ENCODE measurements around the gene HOPX. TPM values are rescaled to one million over a fixed set of nuclear protein-coding genes. Genes with fewer than 3 reads are reported as not detected.

The HOPX gene
- total RNA-seq, 1 experiment from 2014 or later = not detected

DNA sequence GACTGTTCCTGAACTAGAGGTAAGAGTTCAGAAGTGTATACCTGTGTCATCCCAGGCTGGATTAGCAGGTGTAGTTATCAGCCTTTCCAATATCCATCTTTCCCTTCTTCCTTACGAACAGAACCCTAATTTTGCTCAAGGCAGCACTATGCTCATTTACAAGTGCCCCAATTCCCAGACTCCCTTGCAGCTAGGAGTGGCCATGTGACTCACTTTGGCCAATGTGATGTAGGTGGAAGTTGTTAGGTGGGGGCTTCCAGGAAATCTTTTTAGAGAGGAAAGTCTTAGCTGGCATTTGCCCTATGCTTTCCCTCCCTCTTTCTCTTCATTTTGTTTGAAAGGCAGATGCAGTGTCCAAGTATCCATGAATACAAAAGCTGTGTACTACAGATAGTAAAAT, 34.8 kb downstream of the HOPX start:
- no peak overlapping the region for H2AK5ac ChIP-seq (ENCODE audit: insufficient read length, low read length)
- H3K4ac ChIP-seq (ENCODE audit: low read depth, low read length) = no peak overlapping the region
- no peak overlapping the region for H3K23ac ChIP-seq (ENCODE audit: insufficient read length, low read depth, low read length)
- peaks cover 0 to 7% (median 3%) of the 10 kb centered on the region in 3 experiments; a peak in 4 of 7 replicates for H3K36me3 Mint-ChIP-seq (ENCODE audit: insufficient read depth in 1 of 3, low read depth in 3 of 3)
- H3K23me2 ChIP-seq (ENCODE audit: insufficient read length, low read depth, low read length, poor library complexity, severe bottlenecking) = no peaks in the 10 kb centered on the region
- no peak overlapping the region for H2BK12ac ChIP-seq (ENCODE audit: insufficient read length, low read depth, low read length)
- H4K5ac ChIP-seq (ENCODE audit: insufficient read length, low read depth, low read length) = no peak overlapping the region
- H3K79me2 ChIP-seq (ENCODE audit: insufficient read depth, low read length) = no peaks in the 10 kb centered on the region
- no peaks in the 10 kb centered on the region for H3K4me1 ChIP-seq (ENCODE audit: insufficient read depth, low read length)
- H2BK5ac ChIP-seq (ENCODE audit: insufficient read length, low read length) = no peak overlapping the region
- H3K9me3 ChIP-seq (ENCODE audit: control insufficient read depth, low read depth, low read length) = no peaks in the 10 kb centered on the region
- no peak overlapping the region for H3K4me3 Mint-ChIP-seq
- no peaks in the 10 kb centered on the region for H4K20me1 ChIP-seq (ENCODE audit: control insufficient read depth, insufficient read depth, insufficient read length)
- H2AFZ ChIP-seq (ENCODE audit: low read length) = no peak overlapping the region
- peaks cover 3 to 17% of the 10 kb centered on the region in 2 experiments for H3K4me1 Mint-ChIP-seq
- no peak overlapping the region for H3K56ac ChIP-seq (ENCODE audit: insufficient read length, low read depth, low read length)
- no peak overlapping the region for H2BK120ac ChIP-seq (ENCODE audit: low read depth, low read length, poor library complexity, severe bottlenecking)
- H3K27me3 Mint-ChIP-seq (ENCODE audit: low read depth) = peaks cover 34% of the 10 kb centered on the region
- H2BK15ac ChIP-seq (ENCODE audit: low read depth, low read length) = no peak overlapping the region
- H3K27ac Mint-ChIP-seq = no peak overlapping the region
- H2BK20ac ChIP-seq (ENCODE audit: low read depth, low read length, poor library complexity, severe bottlenecking) = no peak overlapping the region
- TF ChIP-seq, protein P1, sequence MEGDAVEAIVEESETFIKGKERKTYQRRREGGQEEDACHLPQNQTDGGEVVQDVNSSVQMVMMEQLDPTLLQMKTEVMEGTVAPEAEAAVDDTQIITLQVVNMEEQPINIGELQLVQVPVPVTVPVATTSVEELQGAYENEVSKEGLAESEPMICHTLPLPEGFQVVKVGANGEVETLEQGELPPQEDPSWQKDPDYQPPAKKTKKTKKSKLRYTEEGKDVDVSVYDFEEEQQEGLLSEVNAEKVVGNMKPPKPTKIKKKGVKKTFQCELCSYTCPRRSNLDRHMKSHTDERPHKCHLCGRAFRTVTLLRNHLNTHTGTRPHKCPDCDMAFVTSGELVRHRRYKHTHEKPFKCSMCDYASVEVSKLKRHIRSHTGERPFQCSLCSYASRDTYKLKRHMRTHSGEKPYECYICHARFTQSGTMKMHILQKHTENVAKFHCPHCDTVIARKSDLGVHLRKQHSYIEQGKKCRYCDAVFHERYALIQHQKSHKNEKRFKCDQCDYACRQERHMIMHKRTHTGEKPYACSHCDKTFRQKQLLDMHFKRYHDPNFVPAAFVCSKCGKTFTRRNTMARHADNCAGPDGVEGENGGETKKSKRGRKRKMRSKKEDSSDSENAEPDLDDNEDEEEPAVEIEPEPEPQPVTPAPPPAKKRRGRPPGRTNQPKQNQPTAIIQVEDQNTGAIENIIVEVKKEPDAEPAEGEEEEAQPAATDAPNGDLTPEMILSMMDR (conservative IDR thresholded peaks at IDR 0.05) = no peak
- no peak overlapping the region for H3K9ac ChIP-seq (ENCODE audit: extremely low read depth, insufficient read length, low read length)
- H3K4me2 ChIP-seq (ENCODE audit: insufficient read depth, insufficient read length, low read length) = no peak overlapping the region
- no peaks in the 10 kb centered on the region for H3K79me1 ChIP-seq (ENCODE audit: insufficient read depth, low read depth, low read length, poor library complexity, severe bottlenecking)
- DNase-seq = no peak
- peaks cover 8% of the 10 kb centered on the region in 2 experiments for H3K9me3 Mint-ChIP-seq
- no peak overlapping the region for H3T11ph ChIP-seq (ENCODE audit: low read length)
- H3K14ac ChIP-seq (ENCODE audit: insufficient read depth, low read length) = no peak overlapping the region
- H3K27me3 ChIP-seq (ENCODE audit: insufficient read depth, low read length) = no peaks in the 10 kb centered on the region; the same call in 1 of the 2 replicates
- H4K91ac ChIP-seq (ENCODE audit: insufficient read length, low read depth, low read length) = no peak overlapping the region
- no peak overlapping the region for H3K27ac ChIP-seq (ENCODE audit: insufficient read length, low read depth, low read length)
- H4K8ac ChIP-seq (replicated peaks; ENCODE audit: insufficient read length, low read depth, low read length) = no peak overlapping the region
- WGBS (ENCODE audit: extremely low coverage, insufficient read length, low lambda C conversion rate) = no CpG with 5 or more reads among the region's 1 CpG
- no peak overlapping the region for H3K18ac ChIP-seq (ENCODE audit: insufficient read length, low read depth, low read length)
